DND-41 (cell line): ENCODE measurements around the gene CHD6.

Experiments
- ATAC-seq: fragments of 200-7000 bp; cut with Tn5 transposase; 3 replicates; pipeline ENCODE4 v1.9.1; 2021; ENCODE audit warnings: low read depth; ENCODE audit not compliant: insufficient read depth
- DNase-seq: peaks from one replicate; pipeline ENCODE4 v3.0.0-alpha.2; 2020
- H2AFZ ChIP-seq: 2 replicates; pipeline ENCODE4 v1.6.0; 2012; ENCODE audit warnings: low read depth, low read length
- H3K27ac ChIP-seq: 2 replicates; pipeline ENCODE4 v1.5.1; 2012; ENCODE audit warnings: low read length, inconsistent platforms
- H3K27me3 ChIP-seq: fragments of 200-600 bp; sonication (generic); 2 replicates; pipeline ENCODE4 v1.6.0; 2012; ENCODE audit warnings: low read length, mild to moderate bottlenecking, inconsistent platforms; ENCODE audit not compliant: insufficient read depth, poor library complexity
- H3K36me3 ChIP-seq: 2 replicates; pipeline ENCODE4 v1.5.1; 2012; ENCODE audit warnings: low read length, inconsistent platforms; ENCODE audit not compliant: insufficient read depth
- H3K4me1 ChIP-seq: 2 replicates; pipeline ENCODE4 v1.5.1; 2012; ENCODE audit warnings: mild to moderate bottlenecking, low read length; ENCODE audit not compliant: insufficient read depth
- H3K4me2 ChIP-seq: 2 replicates; pipeline ENCODE4 v1.6.0; 2012; ENCODE audit warnings: mild to moderate bottlenecking, moderate library complexity, low read length, inconsistent platforms; ENCODE audit not compliant: insufficient read depth
- H3K4me3 ChIP-seq, 2 experiments: fragments of 200-600 bp in 1 of 2; shearing (Covaris generic) in 1 of 2; 2 replicates each; pipeline ENCODE4 v1.5.1; 2012 to 2016; ENCODE audit warnings: inconsistent platforms in 2 of 2, low read length in 2 of 2, mild to moderate bottlenecking in 2 of 2, low read depth in 1 of 2, moderate library complexity in 1 of 2
- H3K79me2 ChIP-seq: 2 replicates; pipeline ENCODE4 v1.6.0; 2012; ENCODE audit warnings: low read length, inconsistent platforms; ENCODE audit not compliant: insufficient read depth
- H3K9ac ChIP-seq: 2 replicates; pipeline ENCODE4 v1.6.0; 2012; ENCODE audit warnings: low read depth, mild to moderate bottlenecking, inconsistent platforms, low read length, moderate library complexity
- H3K9me3 ChIP-seq: 2 replicates; pipeline ENCODE4 v1.5.1; 2012; ENCODE audit warnings: low read length, moderate library complexity, mild to moderate bottlenecking, inconsistent platforms; ENCODE audit not compliant: insufficient read depth, severe bottlenecking
- H4K20me1 ChIP-seq: 2 replicates; pipeline ENCODE4 v1.6.0; 2012; ENCODE audit warnings: low read length; ENCODE audit not compliant: insufficient read depth
- CTCF ChIP-seq: IDR thresholded peaks from 2 replicates; pipeline ENCODE4 v1.5.1; 2012; ENCODE audit warnings: borderline replicate concordance, low read length, moderate library complexity, mild to moderate bottlenecking; ENCODE audit not compliant: poor library complexity, severe bottlenecking; ENCODE audit errors: extremely low read depth
- EZH2 ChIP-seq: IDR thresholded peaks from 3 replicates; pipeline ENCODE4 v1.6.1; 2012; ENCODE audit warnings: borderline replicate concordance, low read depth, mild to moderate bottlenecking, moderate library complexity, low read length, inconsistent platforms; ENCODE audit not compliant: severe bottlenecking

Gene CHD6

GRCh38 chr20:41630846-41631245, 12.7 kb upstream of the CHD6 start:
- Histone ChIP-seq H3K79me2 (no peaks in the 10 kb centered on the region), H3K4me3 (no peak overlapping the region), H3K9me3 (no peaks in the 10 kb centered on the region), H3K4me2 (no peak overlapping the region), H3K27me3 (no peaks in the 10 kb centered on the region), H4K20me1 (no peaks in the 10 kb centered on the region), H3K27ac (no peak overlapping the region), H2AFZ (no peak overlapping the region), H3K4me1 (no peaks in the 10 kb centered on the region), H3K9ac (no peak overlapping the region), H3K36me3 (no peaks in the 10 kb centered on the region)
- TF ChIP-seq CTCF, result no peak
- TF ChIP-seq EZH2, result no peak
- ATAC-seq (no peak), DNase-seq (no peak)

- H3K27ac ChIP-seq, result no peak overlapping the region
- H3K4me3 ChIP-seq, result no peak overlapping the region
- no peaks in the 10 kb centered on the region for H4K20me1 ChIP-seq
- no peak overlapping the region for H3K4me2 ChIP-seq
- H3K27me3 ChIP-seq, result peaks cover 8% of the 10 kb centered on the region
- H3K4me1 ChIP-seq, result no peaks in the 10 kb centered on the region
- no peak for ATAC-seq
- H3K36me3 ChIP-seq, result no peaks in the 10 kb centered on the region
- no peaks in the 10 kb centered on the region for H3K79me2 ChIP-seq
- H2AFZ ChIP-seq, result no peak overlapping the region
- no peak for DNase-seq
- TF ChIP-seq CTCF (no peak), EZH2 (no peak)
- H3K9ac ChIP-seq, result no peak overlapping the region
- H3K9me3 ChIP-seq, result no peaks in the 10 kb centered on the region
Observed at GRCh38 chr20:41627611-41628244, 9.6 kb upstream of the CHD6 start.

GRCh38 chr20:41627001-41627495, 8.9 kb upstream of the CHD6 start:
- Histone ChIP-seq H3K36me3 (no peaks in the 10 kb centered on the region), H3K9me3 (no peaks in the 10 kb centered on the region), H4K20me1 (no peaks in the 10 kb centered on the region), H3K4me2 (no peak overlapping the region), H3K4me3 (no peak overlapping the region), H3K9ac (no peak overlapping the region), H3K79me2 (no peaks in the 10 kb centered on the region), H3K4me1 (no peaks in the 10 kb centered on the region), H2AFZ (no peak overlapping the region), H3K27me3 (peaks cover 8% of the 10 kb centered on the region), H3K27ac (no peak overlapping the region)
- TF ChIP-seq EZH2 (no peak), CTCF (no peak)
- ATAC-seq (no peak), DNase-seq (no peak)
